Mammary epithelial cell (primary cell): ENCODE results near the gene METAP1D.

Experiments used
- EZH2 ChIP-seq: IDR thresholded peaks from 2 replicates; pipeline ENCODE4 v1.6.1; 2012; ENCODE audit warnings: low read length, inconsistent platforms, borderline replicate concordance
- TF ChIP-seq, protein P1 (sequence below), 2 donors: IDR thresholded peaks in 1 of 2; conservative IDR thresholded peaks in 1 of 2; 2 replicates each; pipeline ENCODE4 v1.5.1; 2011 to 2012; ENCODE audit warnings: inconsistent platforms in 2 of 2, low read length in 2 of 2, mild to moderate bottlenecking in 2 of 2, control low read depth in 1 of 2, low read depth in 1 of 2; ENCODE audit not compliant: insufficient read depth in 1 of 2; ENCODE audit errors: extremely low read depth in 1 of 2

GRCh38 chr2:172120118-172120517 lies 120.4 kb downstream of the METAP1D start:
- no peak for TF ChIP-seq EZH2
- TF ChIP-seq, protein P1, sequence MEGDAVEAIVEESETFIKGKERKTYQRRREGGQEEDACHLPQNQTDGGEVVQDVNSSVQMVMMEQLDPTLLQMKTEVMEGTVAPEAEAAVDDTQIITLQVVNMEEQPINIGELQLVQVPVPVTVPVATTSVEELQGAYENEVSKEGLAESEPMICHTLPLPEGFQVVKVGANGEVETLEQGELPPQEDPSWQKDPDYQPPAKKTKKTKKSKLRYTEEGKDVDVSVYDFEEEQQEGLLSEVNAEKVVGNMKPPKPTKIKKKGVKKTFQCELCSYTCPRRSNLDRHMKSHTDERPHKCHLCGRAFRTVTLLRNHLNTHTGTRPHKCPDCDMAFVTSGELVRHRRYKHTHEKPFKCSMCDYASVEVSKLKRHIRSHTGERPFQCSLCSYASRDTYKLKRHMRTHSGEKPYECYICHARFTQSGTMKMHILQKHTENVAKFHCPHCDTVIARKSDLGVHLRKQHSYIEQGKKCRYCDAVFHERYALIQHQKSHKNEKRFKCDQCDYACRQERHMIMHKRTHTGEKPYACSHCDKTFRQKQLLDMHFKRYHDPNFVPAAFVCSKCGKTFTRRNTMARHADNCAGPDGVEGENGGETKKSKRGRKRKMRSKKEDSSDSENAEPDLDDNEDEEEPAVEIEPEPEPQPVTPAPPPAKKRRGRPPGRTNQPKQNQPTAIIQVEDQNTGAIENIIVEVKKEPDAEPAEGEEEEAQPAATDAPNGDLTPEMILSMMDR (conservative IDR thresholded peaks at IDR 0.05 in 1 of 2, IDR thresholded peaks at IDR 0.05 in 1 of 2; ENCODE audit: extremely low read depth in 1 of 2, insufficient read depth in 1 of 2, low read depth in 1 of 2, low read length in 2 of 2), result no peak
